Measurements from ENCODE around the gene BMF.

BMF gene

GRCh38 chr15:40103864-40104271 is 4.8 kb downstream of the BMF start:
- DNase-seq (ENCODE audit: low read depth) = peak; percentile 41

GRCh38 chr15:40102897-40103858 is 5.5 kb downstream of the BMF start:
- DNase-seq (ENCODE audit: low read depth) = peak; percentile 72

- DNase-seq (ENCODE audit: low read depth) = no peak
These were observed 7.5 kb downstream of the BMF start for GRCh38 chr15:40100947-40101905.

- no peak for DNase-seq (ENCODE audit: low read depth)
These were observed 8.3 kb downstream of the BMF start for GRCh38 chr15:40100123-40100946.

GRCh38 chr15:40098489-40099261 is 10.0 kb downstream of the BMF start:
- peak; percentile 73 for DNase-seq (ENCODE audit: low read depth)

GRCh38 chr15:40097968-40098476 is 10.7 kb downstream of the BMF start:
- peak; percentile 33 for DNase-seq (ENCODE audit: low read depth)

GRCh38 chr15:40097096-40097967 is 11.3 kb downstream of the BMF start:
- DNase-seq (ENCODE audit: low read depth) = no peak

GRCh38 chr15:40096094-40096891 is 12.4 kb downstream of the BMF start:
- DNase-seq (ENCODE audit: low read depth) = no peak

- DNase-seq (ENCODE audit: low read depth) = no peak
These were observed 13.1 kb downstream of the BMF start for GRCh38 chr15:40095371-40096093.

- no peak for DNase-seq (ENCODE audit: low read depth)
These were observed 14.5 kb downstream of the BMF start for GRCh38 chr15:40094156-40094555.

GRCh38 chr15:40092979-40093869 is 15.5 kb downstream of the BMF start:
- DNase-seq (ENCODE audit: low read depth) = no peak

GRCh38 chr15:40092256-40092978 is 16.3 kb downstream of the BMF start:
- DNase-seq (ENCODE audit: low read depth) = peak; percentile 98

- DNase-seq (ENCODE audit: low read depth) = no peak
These were observed 16.8 kb downstream of the BMF start for GRCh38 chr15:40091861-40092255.

- DNase-seq (ENCODE audit: low read depth) = no peak
These were observed 17.8 kb downstream of the BMF start for GRCh38 chr15:40090774-40091455.

GRCh38 chr15:40088929-40089755 is 19.5 kb downstream of the BMF start:
- DNase-seq (ENCODE audit: low read depth) = no peak
